HepG2 (cell line): ENCODE results near the gene RFC2. TPM values are rescaled to one million over a fixed set of nuclear protein-coding genes. Genes with fewer than 3 reads are reported as not detected.

Experiments
- ATAC-seq: fragments of 200-7000 bp; cut with Tn5 transposase; 3 replicates; pipeline ENCODE4 v1.9.1; 2020; ENCODE audit warnings: mild to moderate bottlenecking, moderate library complexity
- BruUV-seq: library from RNA; stranded (reverse); fragments of 400-500 nt; replicated peaks from 2 replicates; lab custom pipeline; 2021; lab: Mats Ljungman, UMichigan
- CTCF ChIA-PET: fragments of 300-600 bp; formaldehyde crosslinking; extraction: SDS; loops from one replicate; lab custom pipeline; 2021; ENCODE audit warnings: low total read pairs, inconsistent platforms, low intra/inter-chr PET ratio; lab: Yijun Ruan, JAX
- POLR2A ChIA-PET: fragments of 350-600 bp; sonication (Branson Sonifier 250); formaldehyde crosslinking; loops from one replicate; lab custom pipeline; 2020; ENCODE audit warnings: antibody characterized with exemption, inconsistent platforms; lab: Yijun Ruan, JAX
- DNase-seq: peaks from one replicate; pipeline ENCODE4 v3.0.0-alpha.2; 2015; ENCODE audit warnings: low spot score
- FAIRE-seq: peaks from 3 replicates; lab custom pipeline; 2011; peaks lifted over from hg19 to GRCh38; lab: Jason Lieb, UNC
- H2AFZ ChIP-seq: one replicate; pipeline ENCODE4 v1.6.1; 2011; ENCODE audit warnings: low read length, inconsistent platforms
- H3K27ac ChIP-seq: fragments of 300-600 bp; 3 replicates; pipeline ENCODE4 v1.8.0; 2011; ENCODE audit warnings: mixed run types, mild to moderate bottlenecking, mixed read lengths, low read length, inconsistent platforms; ENCODE audit not compliant: insufficient read depth; ENCODE audit errors: extremely low read length
- H3K27me3 ChIP-seq, 2 experiments: fragments of 200-600 bp in 1 of 2; 2 replicates in 1 of 2; 3 replicates in 1 of 2; pipeline versions ENCODE4 v1.6.0 to v1.8.0; 2011; ENCODE audit warnings: low read length in 2 of 2, mild to moderate bottlenecking in 2 of 2, moderate library complexity in 2 of 2, inconsistent platforms in 1 of 2; ENCODE audit not compliant: insufficient read depth in 2 of 2, control insufficient read depth in 1 of 2
- H3K36me3 ChIP-seq, 2 experiments: fragments of 200-600 bp in 1 of 2; replicated peaks in 1 of 2; 2 replicates in 1 of 2; 3 replicates in 1 of 2; pipeline versions ENCODE4 v1.5.1 to v1.8.0; 2011; ENCODE audit warnings: low read length in 2 of 2, inconsistent platforms in 1 of 2; ENCODE audit not compliant: insufficient read depth in 2 of 2, control insufficient read depth in 1 of 2
- H3K4me1 ChIP-seq: 2 replicates; pipeline ENCODE4 v1.5.1; 2012; ENCODE audit warnings: low read length, inconsistent platforms; ENCODE audit not compliant: insufficient read depth
- H3K4me2 ChIP-seq: 2 replicates; pipeline ENCODE4 v1.6.0; 2011; ENCODE audit warnings: low read depth, low read length, inconsistent platforms
- H3K4me3 ChIP-seq, 3 experiments: fragments of 200-600 bp in 1 of 3; sonication (generic), shearing (Covaris generic) in 1 of 3; replicated peaks in 1 of 3; 2 replicates each; pipeline ENCODE4 v1.5.1; 2011 to 2016; ENCODE audit warnings: low read length in 3 of 3, inconsistent platforms in 2 of 3, low read depth in 2 of 3, mild to moderate bottlenecking in 2 of 3, control low read depth in 1 of 3, mixed read lengths in 1 of 3; ENCODE audit not compliant: insufficient read depth in 1 of 3
- H3K79me2 ChIP-seq: one replicate; pipeline ENCODE4 v1.6.1; 2011; ENCODE audit warnings: low read length, inconsistent platforms; ENCODE audit not compliant: insufficient read depth
- H3K9ac ChIP-seq: 2 replicates; pipeline ENCODE4 v1.6.0; 2011; ENCODE audit warnings: mild to moderate bottlenecking, low read depth, low read length, inconsistent platforms; ENCODE audit not compliant: insufficient read depth
- H3K9me3 ChIP-seq: 2 replicates; pipeline ENCODE4 v1.5.1; 2012; ENCODE audit warnings: mild to moderate bottlenecking, low read length
- H4K20me1 ChIP-seq: 2 replicates; pipeline ENCODE4 v1.6.0; 2011; ENCODE audit warnings: inconsistent platforms, mild to moderate bottlenecking, low read length, moderate library complexity; ENCODE audit not compliant: insufficient read depth
- CBFB ChIP-seq: sonication (generic); formaldehyde crosslinking; IDR thresholded peaks from 2 replicates; pipeline ENCODE4 v1.4.0; 2020; ENCODE audit warnings: missing genetic modification reagents
- FOSL2 ChIP-seq: sonication (generic); formaldehyde crosslinking; IDR thresholded peaks from 2 replicates; pipeline ENCODE4 v1.4.0; 2020; ENCODE audit warnings: missing genetic modification reagents
- KLF16 ChIP-seq, 2 experiments: sonication (generic) in 1 of 2; formaldehyde crosslinking in 1 of 2; IDR thresholded peaks; 2 replicates each; pipeline versions ENCODE4 v1.6.1 to v1.8.0; 2016 to 2023; ENCODE audit warnings: missing genetic modification reagents in 2 of 2, missing compliant biosample characterization in 1 of 2
- MXI1 ChIP-seq: IDR thresholded peaks from 3 replicates; pipeline ENCODE4 v1.6.1; 2012; ENCODE audit warnings: low read depth, low read length, inconsistent platforms, borderline replicate concordance
- SMAD9 ChIP-seq: sonication (generic); formaldehyde crosslinking; IDR thresholded peaks from 2 replicates; pipeline ENCODE4 v1.5.1; 2020; ENCODE audit warnings: mild to moderate bottlenecking, missing genetic modification reagents
- ZNF446 ChIP-seq: sonication (generic); formaldehyde crosslinking; IDR thresholded peaks from 2 replicates; pipeline ENCODE4 v1.5.0; 2020; ENCODE audit warnings: mild to moderate bottlenecking, missing genetic modification reagents
- ZNF569 ChIP-seq: sonication (generic); formaldehyde crosslinking; IDR thresholded peaks from 2 replicates; pipeline ENCODE4 v1.5.0; 2020; ENCODE audit warnings: mild to moderate bottlenecking, missing genetic modification reagents, moderate library complexity, borderline replicate concordance
- WGBS: methylation state at CpG from one replicate; pipeline ENCODE4 v1.1.6; 2017; ENCODE audit warnings: low lambda C conversion rate; 5-methylcytosine and 5-hydroxymethylcytosine counted together
- in situ Hi-C: cut with HindIII; loops from 2 replicates; pipeline ENCODE4 v1.10.0; 2017; ENCODE audit warnings: low pct_unique_long_range_greater_than_20kb; ENCODE audit not compliant: extremely low pct_ligation_motif_present
- intact Hi-C: fragments of 100-400 bp; cut with micrococcal nuclease; formaldehyde crosslinking; loops from one replicate; pipeline ENCODE4 v1.10.0; 2022; ENCODE audit not compliant: unreplicated experiment
- polyA plus RNA-seq, 8 experiments: library from polyadenylated mRNA; depleted of rRNA in 3 of 8; stranded (reverse) in 7 of 8; unstranded in 1 of 8; fragments of >200 nt; fragmentation: Illumina TruSeq in 4 of 8; extraction: Trizol in 4 of 8; gene quantifications; 2 replicates each; pipeline versions ENCODE4 v1.2.1 to v1.2.3, GENCODE V29; 2011 to 2016; ENCODE audit warnings: low read depth in 4 of 8, missing spikeins in 1 of 8, mixed read lengths in 1 of 8; ENCODE audit not compliant: insufficient read depth in 1 of 8
- total RNA-seq, 5 experiments: library from RNA; depleted of rRNA; stranded (reverse); fragments of >200 nt; fragmentation: Illumina TruSeq; extraction: Trizol; gene quantifications; 2 replicates each; pipeline ENCODE4 v1.2.3, GENCODE V29; 2016; ENCODE audit warnings: low read depth in 1 of 5
- TF ChIP-seq, protein P1 (sequence below): sonication (generic); formaldehyde crosslinking; IDR thresholded peaks from 2 replicates; pipeline ENCODE4 v1.4.0; 2020; ENCODE audit warnings: missing genetic modification reagents
- TF ChIP-seq, protein P2 (sequence below): sonication (generic); formaldehyde crosslinking; IDR thresholded peaks from 2 replicates; pipeline ENCODE4 v1.4.0; 2020; ENCODE audit warnings: missing genetic modification reagents
- TF ChIP-seq, protein P3 (sequence below): sonication (generic); formaldehyde crosslinking; conservative IDR thresholded peaks from 2 replicates; pipeline ENCODE4 v1.4.0; 2020; ENCODE audit warnings: missing genetic modification reagents
- TF ChIP-seq, protein P4 (sequence below): sonication (generic); formaldehyde crosslinking; IDR thresholded peaks from 2 replicates; pipeline ENCODE4 v1.9.0; 2022; ENCODE audit warnings: low read depth, missing genetic modification reagents

RFC2 gene
- total and polyA plus RNA-seq, 2 of the 13 experiments (the other 11 are each of a cell fraction or from before 2014, with no cell fraction given): 14.6 to 43.5 TPM

DNA sequence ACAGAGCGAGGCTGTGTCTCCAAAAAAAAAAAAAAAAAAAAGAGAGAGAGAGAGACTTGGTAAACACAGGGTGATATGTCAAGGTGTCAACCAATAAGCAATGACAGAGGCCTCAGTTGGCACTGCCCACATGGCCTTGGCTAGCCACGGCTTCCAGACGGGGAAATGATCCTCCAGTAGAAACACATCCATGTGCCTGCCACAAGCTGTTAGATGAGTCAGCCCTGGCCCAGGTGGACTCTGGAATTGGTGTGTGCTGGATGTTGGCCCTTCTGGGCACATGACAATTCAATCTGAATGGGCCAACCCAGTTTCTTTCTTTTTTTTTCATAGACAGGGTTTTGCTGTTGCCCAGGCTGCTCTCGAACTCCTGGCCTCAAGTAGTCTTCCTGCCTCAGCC is 13.7 kb downstream of the RFC2 start:
- in situ Hi-C loops: no loop called here
- POLR2A ChIA-PET: no interaction called here
- DNase-seq: no peak
- Histone ChIP-seq H3K9ac (no peak overlapping the region), H3K9me3 (no peaks in the 10 kb centered on the region), H3K27ac (no peak overlapping the region), H2AFZ (no peak overlapping the region), H3K79me2 (no peaks in the 10 kb centered on the region), H4K20me1 (no peaks in the 10 kb centered on the region), H3K4me2 (no peak overlapping the region), H3K27me3 (no peaks in the 10 kb centered on the region), H3K4me3 (no peak overlapping the region), H3K36me3 (peaks cover 23 to 72% of the 10 kb centered on the region in 2 experiments; a peak in 4 of 5 replicates), H3K4me1 (peaks cover 9% of the 10 kb centered on the region)
- intact Hi-C loops: no loop called here
- no TSS peak for BruUV-seq
- WGBS: 84% methylated on average over 4 of the region's 4 CpGs
- no peak for FAIRE-seq
- peak; percentile 75 for ATAC-seq
- CTCF ChIA-PET: no interaction called here
- TF ChIP-seq, protein P1, sequence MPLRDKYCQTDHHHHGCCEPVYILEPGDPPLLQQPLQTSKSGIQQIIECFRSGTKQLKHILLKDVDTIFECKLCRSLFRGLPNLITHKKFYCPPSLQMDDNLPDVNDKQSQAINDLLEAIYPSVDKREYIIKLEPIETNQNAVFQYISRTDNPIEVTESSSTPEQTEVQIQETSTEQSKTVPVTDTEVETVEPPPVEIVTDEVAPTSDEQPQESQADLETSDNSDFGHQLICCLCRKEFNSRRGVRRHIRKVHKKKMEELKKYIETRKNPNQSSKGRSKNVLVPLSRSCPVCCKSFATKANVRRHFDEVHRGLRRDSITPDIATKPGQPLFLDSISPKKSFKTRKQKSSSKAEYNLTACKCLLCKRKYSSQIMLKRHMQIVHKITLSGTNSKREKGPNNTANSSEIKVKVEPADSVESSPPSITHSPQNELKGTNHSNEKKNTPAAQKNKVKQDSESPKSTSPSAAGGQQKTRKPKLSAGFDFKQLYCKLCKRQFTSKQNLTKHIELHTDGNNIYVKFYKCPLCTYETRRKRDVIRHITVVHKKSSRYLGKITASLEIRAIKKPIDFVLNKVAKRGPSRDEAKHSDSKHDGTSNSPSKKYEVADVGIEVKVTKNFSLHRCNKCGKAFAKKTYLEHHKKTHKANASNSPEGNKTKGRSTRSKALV (CRISPR knock-in tag): no peak
- TF ChIP-seq, protein P2, sequence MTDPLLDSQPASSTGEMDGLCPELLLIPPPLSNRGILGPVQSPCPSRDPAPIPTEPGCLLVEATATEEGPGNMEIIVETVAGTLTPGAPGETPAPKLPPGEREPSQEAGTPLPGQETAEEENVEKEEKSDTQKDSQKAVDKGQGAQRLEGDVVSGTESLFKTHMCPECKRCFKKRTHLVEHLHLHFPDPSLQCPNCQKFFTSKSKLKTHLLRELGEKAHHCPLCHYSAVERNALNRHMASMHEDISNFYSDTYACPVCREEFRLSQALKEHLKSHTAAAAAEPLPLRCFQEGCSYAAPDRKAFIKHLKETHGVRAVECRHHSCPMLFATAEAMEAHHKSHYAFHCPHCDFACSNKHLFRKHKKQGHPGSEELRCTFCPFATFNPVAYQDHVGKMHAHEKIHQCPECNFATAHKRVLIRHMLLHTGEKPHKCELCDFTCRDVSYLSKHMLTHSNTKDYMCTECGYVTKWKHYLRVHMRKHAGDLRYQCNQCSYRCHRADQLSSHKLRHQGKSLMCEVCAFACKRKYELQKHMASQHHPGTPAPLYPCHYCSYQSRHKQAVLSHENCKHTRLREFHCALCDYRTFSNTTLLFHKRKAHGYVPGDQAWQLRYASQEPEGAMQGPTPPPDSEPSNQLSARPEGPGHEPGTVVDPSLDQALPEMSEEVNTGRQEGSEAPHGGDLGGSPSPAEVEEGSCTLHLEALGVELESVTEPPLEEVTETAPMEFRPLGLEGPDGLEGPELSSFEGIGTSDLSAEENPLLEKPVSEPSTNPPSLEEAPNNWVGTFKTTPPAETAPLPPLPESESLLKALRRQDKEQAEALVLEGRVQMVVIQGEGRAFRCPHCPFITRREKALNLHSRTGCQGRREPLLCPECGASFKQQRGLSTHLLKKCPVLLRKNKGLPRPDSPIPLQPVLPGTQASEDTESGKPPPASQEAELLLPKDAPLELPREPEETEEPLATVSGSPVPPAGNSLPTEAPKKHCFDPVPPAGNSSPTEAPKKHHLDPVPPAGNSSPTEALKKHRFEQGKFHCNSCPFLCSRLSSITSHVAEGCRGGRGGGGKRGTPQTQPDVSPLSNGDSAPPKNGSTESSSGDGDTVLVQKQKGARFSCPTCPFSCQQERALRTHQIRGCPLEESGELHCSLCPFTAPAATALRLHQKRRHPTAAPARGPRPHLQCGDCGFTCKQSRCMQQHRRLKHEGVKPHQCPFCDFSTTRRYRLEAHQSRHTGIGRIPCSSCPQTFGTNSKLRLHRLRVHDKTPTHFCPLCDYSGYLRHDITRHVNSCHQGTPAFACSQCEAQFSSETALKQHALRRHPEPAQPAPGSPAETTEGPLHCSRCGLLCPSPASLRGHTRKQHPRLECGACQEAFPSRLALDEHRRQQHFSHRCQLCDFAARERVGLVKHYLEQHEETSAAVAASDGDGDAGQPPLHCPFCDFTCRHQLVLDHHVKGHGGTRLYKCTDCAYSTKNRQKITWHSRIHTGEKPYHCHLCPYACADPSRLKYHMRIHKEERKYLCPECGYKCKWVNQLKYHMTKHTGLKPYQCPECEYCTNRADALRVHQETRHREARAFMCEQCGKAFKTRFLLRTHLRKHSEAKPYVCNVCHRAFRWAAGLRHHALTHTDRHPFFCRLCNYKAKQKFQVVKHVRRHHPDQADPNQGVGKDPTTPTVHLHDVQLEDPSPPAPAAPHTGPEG (CRISPR knock-in tag): no peak
- TF ChIP-seq ZNF446 (CRISPR knock-in tag) (no peak), FOSL2 (CRISPR knock-in tag) (peak; percentile 68), SMAD9 (CRISPR knock-in tag) (no peak), KLF16 (CRISPR knock-in tag; IDR thresholded peaks at IDR 0.05) (no peak), CBFB (no peak), ZNF569 (CRISPR knock-in tag) (no peak), MXI1 (peak; percentile 40; the same call in 1 of the 3 replicates)
- TF ChIP-seq, protein P3, sequence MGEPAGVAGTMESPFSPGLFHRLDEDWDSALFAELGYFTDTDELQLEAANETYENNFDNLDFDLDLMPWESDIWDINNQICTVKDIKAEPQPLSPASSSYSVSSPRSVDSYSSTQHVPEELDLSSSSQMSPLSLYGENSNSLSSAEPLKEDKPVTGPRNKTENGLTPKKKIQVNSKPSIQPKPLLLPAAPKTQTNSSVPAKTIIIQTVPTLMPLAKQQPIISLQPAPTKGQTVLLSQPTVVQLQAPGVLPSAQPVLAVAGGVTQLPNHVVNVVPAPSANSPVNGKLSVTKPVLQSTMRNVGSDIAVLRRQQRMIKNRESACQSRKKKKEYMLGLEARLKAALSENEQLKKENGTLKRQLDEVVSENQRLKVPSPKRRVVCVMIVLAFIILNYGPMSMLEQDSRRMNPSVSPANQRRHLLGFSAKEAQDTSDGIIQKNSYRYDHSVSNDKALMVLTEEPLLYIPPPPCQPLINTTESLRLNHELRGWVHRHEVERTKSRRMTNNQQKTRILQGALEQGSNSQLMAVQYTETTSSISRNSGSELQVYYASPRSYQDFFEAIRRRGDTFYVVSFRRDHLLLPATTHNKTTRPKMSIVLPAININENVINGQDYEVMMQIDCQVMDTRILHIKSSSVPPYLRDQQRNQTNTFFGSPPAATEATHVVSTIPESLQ (CRISPR knock-in tag): no peak
- TF ChIP-seq, protein P4, sequence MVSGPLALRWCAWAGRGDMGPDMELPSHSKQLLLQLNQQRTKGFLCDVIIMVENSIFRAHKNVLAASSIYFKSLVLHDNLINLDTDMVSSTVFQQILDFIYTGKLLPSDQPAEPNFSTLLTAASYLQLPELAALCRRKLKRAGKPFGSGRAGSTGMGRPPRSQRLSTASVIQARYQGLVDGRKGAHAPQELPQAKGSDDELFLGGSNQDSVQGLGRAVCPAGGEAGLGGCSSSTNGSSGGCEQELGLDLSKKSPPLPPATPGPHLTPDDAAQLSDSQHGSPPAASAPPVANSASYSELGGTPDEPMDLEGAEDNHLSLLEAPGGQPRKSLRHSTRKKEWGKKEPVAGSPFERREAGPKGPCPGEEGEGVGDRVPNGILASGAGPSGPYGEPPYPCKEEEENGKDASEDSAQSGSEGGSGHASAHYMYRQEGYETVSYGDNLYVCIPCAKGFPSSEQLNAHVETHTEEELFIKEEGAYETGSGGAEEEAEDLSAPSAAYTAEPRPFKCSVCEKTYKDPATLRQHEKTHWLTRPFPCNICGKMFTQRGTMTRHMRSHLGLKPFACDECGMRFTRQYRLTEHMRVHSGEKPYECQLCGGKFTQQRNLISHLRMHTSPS (CRISPR knock-in tag): 0 out of 2 replicates have a peak, but pooled peaks have one; percentile 35
